ENCODE results near the gene FRYL. TPM values are rescaled to one million over a fixed set of nuclear protein-coding genes. Genes with fewer than 3 reads are reported as not detected.

The FRYL gene
- 8.3 to 12.0 TPM (median 9.8 TPM) in 5 replicates for total RNA-seq (2022; extraction: Qiagen RNA extraction; ENCODE audit: low read depth)

DNA sequence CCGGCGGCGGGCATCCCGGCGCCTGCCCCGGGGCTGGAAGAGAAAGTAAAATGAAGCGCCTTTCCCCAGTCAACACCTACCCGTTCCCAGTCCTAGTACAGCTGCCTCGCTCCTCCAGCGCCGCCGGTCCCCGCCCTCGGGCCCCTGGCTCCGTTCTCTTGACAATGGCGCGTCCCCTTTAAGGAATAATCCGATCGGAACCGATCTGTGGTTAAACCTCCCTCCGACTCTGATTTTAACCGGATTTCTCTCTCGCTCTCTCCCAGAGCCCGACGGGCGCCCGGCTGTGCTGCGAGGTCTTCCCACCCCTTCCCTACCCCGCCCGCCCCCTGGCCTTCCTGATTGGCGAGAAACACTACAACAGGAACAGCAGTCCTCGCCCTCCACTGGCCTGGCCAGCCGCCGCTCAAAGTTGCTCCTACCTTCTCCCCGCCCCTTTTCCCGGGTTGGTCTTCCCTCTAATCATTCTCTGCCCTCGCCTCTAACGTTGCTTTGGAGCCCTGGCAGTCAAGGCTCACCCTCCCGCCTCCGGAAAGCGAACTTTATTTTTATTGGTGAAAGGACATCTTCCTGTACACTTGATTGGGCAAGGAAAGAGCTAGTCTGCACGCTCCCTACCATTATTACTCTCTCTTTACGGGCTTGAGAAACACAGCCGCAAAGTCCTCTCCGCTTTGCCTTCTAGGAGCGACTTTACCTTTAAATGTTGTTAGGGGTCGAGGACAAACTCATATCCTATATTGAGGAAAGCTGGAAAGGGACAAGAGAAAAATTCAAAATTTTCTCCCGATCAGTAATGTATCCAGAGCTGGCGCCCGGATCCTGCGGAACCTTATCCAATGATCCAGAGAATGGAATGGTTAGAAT, at the start of gene FRYL:
FRYL (minus strand) TSS at position 282 of the 867 bp plus-strand sequence. CDS start 145,869 bp downstream, outside the sequence.

GRCh38 chr4:48490012-48490679, 289.9 kb downstream of the FRYL start, which contains the start of gene ZAR1:
Gene ZAR1 (plus strand): TSS chr4:48490252. CDS start chr4:48490292, 40 bp downstream.

DNA sequence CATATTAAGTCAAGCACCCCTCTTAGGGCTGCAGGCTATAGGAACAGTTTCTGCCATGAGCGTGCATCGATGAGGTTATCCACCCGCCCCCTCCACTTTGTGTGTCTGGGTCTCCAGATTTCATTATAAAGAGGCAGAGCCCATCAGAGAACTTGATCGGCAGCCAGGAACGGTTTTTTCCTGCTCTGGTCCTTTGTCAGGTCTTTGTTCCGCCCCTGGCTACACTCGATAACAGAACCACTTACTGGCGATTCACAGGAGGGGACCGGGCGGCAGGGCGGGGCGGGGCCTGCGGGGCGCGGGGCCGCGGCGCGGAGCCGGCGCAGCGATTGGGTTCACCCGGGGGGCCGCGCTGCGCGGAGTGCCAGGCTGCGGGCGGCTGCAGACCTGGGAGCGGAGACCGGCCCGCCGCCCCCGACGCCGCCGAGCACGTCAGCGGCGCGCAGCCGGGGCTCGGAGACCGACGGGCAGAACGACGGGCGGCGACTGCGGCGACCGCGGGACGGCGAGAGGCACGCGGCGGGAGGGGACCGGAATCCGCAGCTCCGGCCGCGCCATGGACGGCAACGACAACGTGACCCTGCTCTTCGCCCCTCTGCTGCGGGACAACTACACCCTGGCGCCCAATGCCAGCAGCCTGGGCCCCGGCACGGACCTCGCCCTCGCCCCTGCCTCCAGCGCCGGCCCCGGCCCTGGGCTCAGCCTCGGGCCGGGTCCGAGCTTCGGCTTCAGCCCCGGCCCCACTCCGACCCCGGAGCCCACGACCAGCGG, 296.9 kb downstream of the FRYL start, which contains the start of gene SLC10A4:
SLC10A4 (plus strand) TSS at position 338 of the 771 bp plus-strand sequence; CDS start at position 557, 219 bp downstream.

Other genes with a start within 250 kb of the FRYL start
- 127 to 167 TPM (median 130 TPM) in 5 replicates for gene OCIAD1, start 50.8 kb upstream of the FRYL start, total RNA-seq (2022; extraction: Qiagen RNA extraction; ENCODE audit: low read depth)
- gene OCIAD2, start 126.5 kb upstream of the FRYL start, total RNA-seq (2022; extraction: Qiagen RNA extraction; ENCODE audit: low read depth) = 104 to 142 TPM (median 114 TPM) in 5 replicates
- gene CWH43, start 206.0 kb upstream of the FRYL start, total RNA-seq (2022; extraction: Qiagen RNA extraction; ENCODE audit: low read depth) = not detected in 5 replicates

All from A549 treated with GW870086 at 1 μM for 4 hours (cell line).